Dermis blood vessel endothelial cell (primary cell): ENCODE results near the gene ASNS. TPM values are rescaled to one million over a fixed set of nuclear protein-coding genes. Genes with fewer than 3 reads are reported as not detected.

Experiments used
- DNase-seq: peaks from one replicate; pipeline ENCODE4 v3.0.0; 2010
- total RNA-seq: library from RNA; depleted of rRNA; stranded (reverse); fragments of >200 nt; gene quantifications from 2 replicates; pipeline ENCODE4 v1.2.3, GENCODE V29; 2014

The ASNS gene
- total RNA-seq, 1 donor from 2014 or later: 3.4 TPM

GRCh38 chr7:97842006-97842405 lies 30.2 kb downstream of the ASNS start:
- DNase-seq: no peak

DNA sequence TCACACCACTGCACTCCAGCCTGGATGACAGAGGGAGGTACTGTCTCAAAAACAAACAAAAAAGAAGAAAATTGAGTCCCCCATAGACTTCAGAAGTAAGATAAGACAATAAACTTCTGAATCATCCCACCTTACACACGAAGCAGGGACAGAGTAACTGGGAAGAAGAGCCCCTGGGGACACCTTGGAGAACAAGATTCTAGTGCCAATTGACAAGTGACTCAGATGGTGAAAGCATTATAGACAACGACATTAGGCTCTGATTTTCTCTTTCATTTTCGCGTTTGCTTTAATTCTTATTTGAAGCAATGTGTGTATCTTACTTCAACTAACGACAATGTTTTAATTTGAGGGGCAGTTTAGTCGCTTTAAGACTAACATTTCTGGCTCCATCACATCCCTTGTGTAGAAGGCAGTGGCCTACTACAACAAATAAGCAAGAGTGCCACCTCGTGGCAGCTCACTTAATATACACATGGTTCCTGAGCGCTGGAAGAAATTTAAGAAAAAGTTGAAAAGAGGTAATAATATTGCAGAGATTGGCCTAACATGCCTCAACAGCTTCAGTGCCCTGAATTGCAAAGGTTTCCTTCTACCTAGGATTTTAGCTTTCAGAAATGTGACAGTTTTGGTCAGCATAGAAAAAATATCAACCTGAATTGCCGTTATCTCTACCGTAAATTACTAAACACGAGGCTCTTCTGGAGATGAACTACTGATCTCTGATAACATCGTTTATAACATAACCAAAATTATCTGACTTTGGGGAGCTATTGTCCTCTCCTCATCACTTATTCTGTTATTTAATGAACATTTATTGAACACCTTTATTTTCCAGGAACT lies 36.7 kb downstream of the ASNS start:
- peak; percentile 78 for DNase-seq

DNA sequence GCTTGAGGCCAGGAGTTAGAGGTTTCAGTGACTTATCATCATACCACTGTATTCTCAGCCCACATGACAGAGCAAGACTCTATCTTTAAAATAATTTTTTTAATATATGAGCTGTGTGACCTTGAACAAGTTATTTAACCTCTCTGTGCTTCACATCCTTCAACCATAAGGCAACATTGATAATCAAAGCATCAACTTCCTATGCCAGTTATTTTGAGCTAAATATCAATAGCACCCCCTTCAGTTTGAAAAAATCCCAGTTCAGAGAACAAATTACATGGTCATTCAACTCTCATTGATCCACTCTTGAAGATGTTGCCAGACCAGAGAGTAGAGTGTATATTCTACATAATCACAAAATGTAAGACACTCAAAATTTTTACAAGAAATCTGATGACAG lies 53.0 kb downstream of the ASNS start:
- no peak for DNase-seq

DNA sequence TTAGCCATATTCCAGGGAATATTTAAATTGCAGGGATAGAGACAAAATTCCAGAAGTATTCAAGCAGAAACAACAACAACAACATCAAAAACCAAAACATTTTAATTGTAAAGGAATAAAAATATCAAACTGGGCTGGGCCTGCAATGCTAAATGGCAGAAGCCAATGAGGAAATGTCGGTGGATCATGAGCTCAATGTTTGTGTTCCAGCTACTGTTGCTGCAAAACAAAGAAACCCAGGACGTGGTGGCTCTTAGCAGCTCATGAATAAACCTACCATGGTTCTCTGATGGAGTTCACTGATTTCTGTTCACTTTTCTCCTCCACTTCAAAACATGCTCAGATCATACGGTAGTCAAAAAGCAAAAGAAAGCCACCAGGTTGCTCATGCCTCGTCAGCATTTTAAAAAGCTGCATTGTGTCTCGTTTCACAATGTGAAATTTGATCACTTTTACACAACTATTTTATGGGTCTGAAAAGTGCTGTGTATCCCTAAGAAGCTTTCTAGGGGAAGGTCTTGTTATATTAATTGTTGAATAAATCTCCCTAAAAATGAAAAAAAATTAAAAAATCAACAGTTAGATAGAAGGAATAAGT lies 54.0 kb downstream of the ASNS start:
- no peak for DNase-seq

Other genes with a start within 250 kb of the ASNS start
- not detected in 2 replicates for gene TAC1, start 140.3 kb downstream of the ASNS start, total RNA-seq
- not detected in 2 replicates for gene OCM2, start 117.8 kb upstream of the ASNS start, total RNA-seq
- gene LMTK2, start 234.5 kb upstream of the ASNS start, total RNA-seq: 10.4 and 13.3 TPM in 2 replicates